HepG2 (cell line): ENCODE data around the gene GALNT5. TPM values are rescaled to one million over a fixed set of nuclear protein-coding genes. Genes with fewer than 3 reads are reported as not detected.
A peak's percentile ranks its signal among the peaks of the same experiment; 100 is the strongest.

Experiments
- ATAC-seq: fragments of 200-7000 bp; cut with Tn5 transposase; 3 replicates; pipeline ENCODE4 v1.9.1; 2020; ENCODE audit warnings: mild to moderate bottlenecking, moderate library complexity
- Bru-seq: library from RNA; stranded (reverse); fragments of 400-500 nt; gene quantifications from one replicate; lab custom pipeline; 2021; lab: Mats Ljungman, UMichigan
- BruChase-seq, 2 experiments: library from RNA; stranded (reverse); fragments of 400-500 nt; gene quantifications; one replicate each; lab custom pipeline; 2021; lab: Mats Ljungman, UMichigan
- BruUV-seq: library from RNA; stranded (reverse); fragments of 400-500 nt; replicated peaks from 2 replicates; lab custom pipeline; 2021; lab: Mats Ljungman, UMichigan
- CTCF ChIA-PET: fragments of 300-600 bp; formaldehyde crosslinking; extraction: SDS; loops from one replicate; lab custom pipeline; 2021; ENCODE audit warnings: low total read pairs, inconsistent platforms, low intra/inter-chr PET ratio; lab: Yijun Ruan, JAX
- POLR2A ChIA-PET: fragments of 350-600 bp; sonication (Branson Sonifier 250); formaldehyde crosslinking; loops from one replicate; lab custom pipeline; 2020; ENCODE audit warnings: antibody characterized with exemption, inconsistent platforms; lab: Yijun Ruan, JAX
- DNase-seq: peaks from one replicate; pipeline ENCODE4 v3.0.0-alpha.2; 2015; ENCODE audit warnings: low spot score
- FAIRE-seq: peaks from 3 replicates; lab custom pipeline; 2011; peaks lifted over from hg19 to GRCh38; lab: Jason Lieb, UNC
- H2AFZ ChIP-seq: one replicate; pipeline ENCODE4 v1.6.1; 2011; ENCODE audit warnings: low read length, inconsistent platforms
- H3K27ac ChIP-seq: fragments of 300-600 bp; 3 replicates; pipeline ENCODE4 v1.8.0; 2011; ENCODE audit warnings: mixed run types, mild to moderate bottlenecking, mixed read lengths, low read length, inconsistent platforms; ENCODE audit not compliant: insufficient read depth; ENCODE audit errors: extremely low read length
- H3K27me3 ChIP-seq, 2 experiments: fragments of 200-600 bp in 1 of 2; 2 replicates in 1 of 2; 3 replicates in 1 of 2; pipeline versions ENCODE4 v1.6.0 to v1.8.0; 2011; ENCODE audit warnings: low read length in 2 of 2, mild to moderate bottlenecking in 2 of 2, moderate library complexity in 2 of 2, inconsistent platforms in 1 of 2; ENCODE audit not compliant: insufficient read depth in 2 of 2, control insufficient read depth in 1 of 2
- H3K36me3 ChIP-seq, 2 experiments: fragments of 200-600 bp in 1 of 2; replicated peaks in 1 of 2; 2 replicates in 1 of 2; 3 replicates in 1 of 2; pipeline versions ENCODE4 v1.5.1 to v1.8.0; 2011; ENCODE audit warnings: low read length in 2 of 2, inconsistent platforms in 1 of 2; ENCODE audit not compliant: insufficient read depth in 2 of 2, control insufficient read depth in 1 of 2
- H3K4me1 ChIP-seq: 2 replicates; pipeline ENCODE4 v1.5.1; 2012; ENCODE audit warnings: low read length, inconsistent platforms; ENCODE audit not compliant: insufficient read depth
- H3K4me2 ChIP-seq: 2 replicates; pipeline ENCODE4 v1.6.0; 2011; ENCODE audit warnings: low read depth, low read length, inconsistent platforms
- H3K4me3 ChIP-seq, 3 experiments: fragments of 200-600 bp in 1 of 3; sonication (generic), shearing (Covaris generic) in 1 of 3; replicated peaks in 1 of 3; 2 replicates each; pipeline ENCODE4 v1.5.1; 2011 to 2016; ENCODE audit warnings: low read length in 3 of 3, inconsistent platforms in 2 of 3, low read depth in 2 of 3, mild to moderate bottlenecking in 2 of 3, control low read depth in 1 of 3, mixed read lengths in 1 of 3; ENCODE audit not compliant: insufficient read depth in 1 of 3
- H3K79me2 ChIP-seq: one replicate; pipeline ENCODE4 v1.6.1; 2011; ENCODE audit warnings: low read length, inconsistent platforms; ENCODE audit not compliant: insufficient read depth
- H3K9ac ChIP-seq: 2 replicates; pipeline ENCODE4 v1.6.0; 2011; ENCODE audit warnings: mild to moderate bottlenecking, low read depth, low read length, inconsistent platforms; ENCODE audit not compliant: insufficient read depth
- H3K9me3 ChIP-seq: 2 replicates; pipeline ENCODE4 v1.5.1; 2012; ENCODE audit warnings: mild to moderate bottlenecking, low read length
- H4K20me1 ChIP-seq: 2 replicates; pipeline ENCODE4 v1.6.0; 2011; ENCODE audit warnings: inconsistent platforms, mild to moderate bottlenecking, low read length, moderate library complexity; ENCODE audit not compliant: insufficient read depth
- ATF7-NPFF ChIP-seq: sonication (generic); formaldehyde crosslinking; IDR thresholded peaks from 2 replicates; pipeline ENCODE4 v1.8.1; 2023; ENCODE audit warnings: mild to moderate bottlenecking, low read depth, missing genetic modification reagents, moderate library complexity
- BCL6 ChIP-seq: IDR thresholded peaks from 2 replicates; pipeline ENCODE4 v1.6.1; 2016; ENCODE audit warnings: missing genetic modification reagents, missing compliant biosample characterization
- CCDC6 ChIP-seq: sonication (generic); formaldehyde crosslinking; IDR thresholded peaks from 2 replicates; pipeline ENCODE4 v1.8.1; 2022; ENCODE audit warnings: mild to moderate bottlenecking, missing genetic modification reagents, moderate library complexity
- EHMT2 ChIP-seq: fragments of 200-600 bp; sonication (generic); IDR thresholded peaks from 2 replicates; pipeline ENCODE4 v1.7.0; 2017; ENCODE audit warnings: antibody characterized with exemption, low read depth, low read length, borderline replicate concordance
- NFE2 ChIP-seq: sonication (generic); formaldehyde crosslinking; IDR thresholded peaks from 2 replicates; pipeline ENCODE4 v1.4.0; 2020; ENCODE audit warnings: missing genetic modification reagents
- NFE2L2 ChIP-seq: fragments of 150-350 bp; IDR thresholded peaks from 2 replicates; pipeline ENCODE4 v1.6.1; 2014; ENCODE audit warnings: low read length
- RFX3 ChIP-seq: IDR thresholded peaks from 2 replicates; pipeline ENCODE4 v1.6.1; 2016; ENCODE audit warnings: missing biosample characterization, missing genetic modification reagents
- TCF7 ChIP-seq: sonication (generic); IDR thresholded peaks from 2 replicates; pipeline ENCODE4 v1.6.1; 2016; ENCODE audit warnings: antibody characterized with exemption, low read depth
- ZNF337 ChIP-seq: sonication (generic); formaldehyde crosslinking; IDR thresholded peaks from 2 replicates; pipeline ENCODE4 v1.5.1; 2020; ENCODE audit warnings: missing genetic modification reagents, low read depth, mild to moderate bottlenecking, borderline replicate concordance
- ZNF841 ChIP-seq: sonication (generic); formaldehyde crosslinking; IDR thresholded peaks from 2 replicates; pipeline ENCODE4 v1.8.1; 2023; ENCODE audit warnings: missing genetic modification reagents, borderline replicate concordance
- WGBS: methylation state at CpG from one replicate; pipeline ENCODE4 v1.1.6; 2017; ENCODE audit warnings: low lambda C conversion rate; 5-methylcytosine and 5-hydroxymethylcytosine counted together
- in situ Hi-C: cut with HindIII; loops from 2 replicates; pipeline ENCODE4 v1.10.0; 2017; ENCODE audit warnings: low pct_unique_long_range_greater_than_20kb; ENCODE audit not compliant: extremely low pct_ligation_motif_present
- intact Hi-C: fragments of 100-400 bp; cut with micrococcal nuclease; formaldehyde crosslinking; loops from one replicate; pipeline ENCODE4 v1.10.0; 2022; ENCODE audit not compliant: unreplicated experiment
- long read RNA-seq, 2 experiments: library from RNA in 1 of 2; library from polyadenylated mRNA in 1 of 2; stranded (forward) in 1 of 2; unstranded in 1 of 2; transcript quantifications; one replicate each; pipeline ENCODE4 v2.0.0, GENCODE V29; 2019 to 2022
- polyA minus RNA-seq, 3 experiments: library from RNA; depleted of rRNA, polyadenylated mRNA; stranded (reverse); fragments of >200 nt; gene quantifications; 2 replicates each; pipeline ENCODE4 v1.2.3, GENCODE V29; 2011; ENCODE audit warnings: low replicate concordance in 1 of 3
- polyA plus RNA-seq, 8 experiments: library from polyadenylated mRNA; depleted of rRNA in 3 of 8; stranded (reverse) in 7 of 8; unstranded in 1 of 8; fragments of >200 nt; fragmentation: Illumina TruSeq in 4 of 8; extraction: Trizol in 4 of 8; gene quantifications; 2 replicates each; pipeline versions ENCODE4 v1.2.1 to v1.2.3, GENCODE V29; 2011 to 2016; ENCODE audit warnings: low read depth in 4 of 8, missing spikeins in 1 of 8, mixed read lengths in 1 of 8; ENCODE audit not compliant: insufficient read depth in 1 of 8
- total RNA-seq, 5 experiments: library from RNA; depleted of rRNA; stranded (reverse); fragments of >200 nt; fragmentation: Illumina TruSeq; extraction: Trizol; gene quantifications; 2 replicates each; pipeline ENCODE4 v1.2.3, GENCODE V29; 2016; ENCODE audit warnings: low read depth in 1 of 5
- TF ChIP-seq, protein P1 (sequence below): sonication (generic); formaldehyde crosslinking; IDR thresholded peaks from 2 replicates; pipeline ENCODE4 v1.8.1; 2023; ENCODE audit warnings: mild to moderate bottlenecking, inconsistent platforms, moderate library complexity, missing genetic modification reagents, borderline replicate concordance
- TF ChIP-seq, protein P2 (sequence below): sonication (generic); formaldehyde crosslinking; IDR thresholded peaks from 2 replicates; pipeline ENCODE4 v1.8.1; 2023; ENCODE audit warnings: mild to moderate bottlenecking, moderate library complexity, missing genetic modification reagents

GALNT5 gene, protein sequence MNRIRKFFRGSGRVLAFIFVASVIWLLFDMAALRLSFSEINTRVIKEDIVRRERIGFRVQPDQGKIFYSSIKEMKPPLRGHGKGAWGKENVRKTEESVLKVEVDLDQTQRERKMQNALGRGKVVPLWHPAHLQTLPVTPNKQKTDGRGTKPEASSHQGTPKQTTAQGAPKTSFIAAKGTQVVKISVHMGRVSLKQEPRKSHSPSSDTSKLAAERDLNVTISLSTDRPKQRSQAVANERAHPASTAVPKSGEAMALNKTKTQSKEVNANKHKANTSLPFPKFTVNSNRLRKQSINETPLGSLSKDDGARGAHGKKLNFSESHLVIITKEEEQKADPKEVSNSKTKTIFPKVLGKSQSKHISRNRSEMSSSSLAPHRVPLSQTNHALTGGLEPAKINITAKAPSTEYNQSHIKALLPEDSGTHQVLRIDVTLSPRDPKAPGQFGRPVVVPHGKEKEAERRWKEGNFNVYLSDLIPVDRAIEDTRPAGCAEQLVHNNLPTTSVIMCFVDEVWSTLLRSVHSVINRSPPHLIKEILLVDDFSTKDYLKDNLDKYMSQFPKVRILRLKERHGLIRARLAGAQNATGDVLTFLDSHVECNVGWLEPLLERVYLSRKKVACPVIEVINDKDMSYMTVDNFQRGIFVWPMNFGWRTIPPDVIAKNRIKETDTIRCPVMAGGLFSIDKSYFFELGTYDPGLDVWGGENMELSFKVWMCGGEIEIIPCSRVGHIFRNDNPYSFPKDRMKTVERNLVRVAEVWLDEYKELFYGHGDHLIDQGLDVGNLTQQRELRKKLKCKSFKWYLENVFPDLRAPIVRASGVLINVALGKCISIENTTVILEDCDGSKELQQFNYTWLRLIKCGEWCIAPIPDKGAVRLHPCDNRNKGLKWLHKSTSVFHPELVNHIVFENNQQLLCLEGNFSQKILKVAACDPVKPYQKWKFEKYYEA
- total RNA-seq (2016; rRNA removed; fragmentation: Illumina TruSeq; extraction: Trizol) (not detected in 2 replicates), polyA plus RNA-seq (2011; rRNA removed) (not detected in 2 replicates), polyA minus RNA-seq (2011; rRNA and poly(A)+ RNA removed; ENCODE audit: low replicate concordance) (0.07 TPM in 1 of 2 replicates, not detected in the other), Bru-seq, nascent RNA (percentile 2 among the genes with signal in this experiment), BruChase-seq, experiment 1, labeled RNA remaining after a 6-hour chase (not detected), BruChase-seq, experiment 2, labeled RNA remaining after a 2-hour chase (not detected)
- total RNA-seq (2016; cell fraction: cytosol; rRNA removed; fragmentation: Illumina TruSeq; extraction: Trizol; ENCODE audit: low read depth): not detected in 2 replicates
- total RNA-seq (2016; cell fraction: insoluble cytoplasmic fraction; rRNA removed; fragmentation: Illumina TruSeq; extraction: Trizol): not detected in 2 replicates
- total RNA-seq (2016; cell fraction: membrane; rRNA removed; fragmentation: Illumina TruSeq; extraction: Trizol): not detected in 2 replicates
- not detected in 2 replicates for total RNA-seq (2016; cell fraction: nucleus; rRNA removed; fragmentation: Illumina TruSeq; extraction: Trizol)
- polyA plus RNA-seq (2011; cell fraction: cytosol; rRNA removed): not detected in 2 replicates
- polyA plus RNA-seq (2011; cell fraction: nucleus; rRNA removed): not detected in 2 replicates
- polyA plus RNA-seq (2012): not detected in 2 replicates
- not detected in 2 replicates for polyA plus RNA-seq (2016; cell fraction: cytosol; fragmentation: Illumina TruSeq; extraction: Trizol; ENCODE audit: low read depth)
- not detected in 2 replicates for polyA plus RNA-seq (2016; cell fraction: insoluble cytoplasmic fraction; fragmentation: Illumina TruSeq; extraction: Trizol; ENCODE audit: low read depth)
- not detected in 2 replicates for polyA plus RNA-seq (2016; cell fraction: membrane; fragmentation: Illumina TruSeq; extraction: Trizol; ENCODE audit: low read depth)
- not detected in 2 replicates for polyA plus RNA-seq (2016; cell fraction: nucleus; fragmentation: Illumina TruSeq; extraction: Trizol; ENCODE audit: insufficient read depth, low read depth)
- not detected in 2 replicates for polyA minus RNA-seq (2011; cell fraction: cytosol; rRNA and poly(A)+ RNA removed)
- polyA minus RNA-seq (2011; cell fraction: nucleus; rRNA and poly(A)+ RNA removed): not detected in 2 replicates
- long read RNA-seq, experiment 1: 0 reads
- long read RNA-seq, experiment 2: 0 reads

DNA sequence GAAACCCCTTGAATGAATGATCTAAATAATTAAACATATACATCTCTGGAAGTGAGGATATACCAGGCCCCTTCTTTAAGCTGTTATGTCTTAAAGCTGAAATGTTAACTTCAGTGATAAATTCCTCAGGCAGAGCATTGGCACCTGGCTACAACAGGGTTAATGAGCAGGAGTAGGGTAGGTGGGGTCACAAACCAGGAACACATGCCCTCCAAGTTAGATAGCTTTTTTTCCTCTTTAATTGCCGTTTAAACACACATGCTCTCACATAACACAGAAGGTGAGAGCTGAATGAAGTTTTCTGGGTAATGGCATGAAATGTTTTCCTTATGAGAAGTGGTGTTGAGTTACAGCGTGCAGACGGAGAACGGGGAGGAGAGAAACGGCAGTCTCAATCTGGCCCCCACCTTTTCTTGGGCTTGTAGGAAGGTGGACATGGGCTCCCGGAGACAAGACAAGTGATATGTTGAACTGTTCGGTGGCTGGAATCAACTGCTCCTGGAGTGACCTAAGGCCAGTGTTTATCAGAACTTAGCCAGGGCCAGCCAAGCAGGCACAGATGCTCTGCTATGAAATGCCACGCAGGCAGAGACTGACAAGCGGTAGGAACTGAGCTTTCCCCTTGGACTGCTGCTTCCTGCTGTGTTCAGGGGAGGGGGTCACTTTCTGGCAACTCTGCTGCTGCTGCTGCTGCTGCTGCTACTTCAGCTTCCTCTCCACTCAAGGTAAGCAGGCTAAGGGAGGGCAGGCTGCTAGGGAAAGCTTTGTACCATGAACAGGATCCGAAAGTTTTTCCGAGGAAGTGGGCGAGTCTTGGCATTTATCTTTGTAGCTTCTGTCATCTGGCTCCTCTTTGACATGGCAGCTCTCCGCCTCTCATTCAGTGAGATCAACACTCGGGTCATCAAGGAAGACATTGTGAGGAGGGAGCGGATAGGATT, at the start of gene GALNT5:
Gene GALNT5, plus strand, starts transcription at position 394 of the 941 bp plus-strand sequence. Its CDS starts 378 bp downstream, at position 772.
- ATAC-seq (peak; percentile 66), DNase-seq (no peak), FAIRE-seq (no peak)
- intact Hi-C loops (no loop called here), in situ Hi-C loops (no loop called here)
- H3K36me3 ChIP-seq: no peaks in the 10 kb centered on the region
- CTCF ChIA-PET: no interaction called here
- BruUV-seq: no TSS peak
- H3K4me1 ChIP-seq: peaks cover 5% of the 10 kb centered on the region; the same call in 1 of the 2 replicates
- no peak within 1 kb of the TSS for H3K27ac ChIP-seq
- no peaks in the 10 kb centered on the region for H3K9me3 ChIP-seq
- H3K4me3 ChIP-seq: no peak within 1 kb of the TSS
- 10% methylated on average over 15 of the region's 15 CpGs for WGBS
- no peaks in the 10 kb centered on the region for H4K20me1 ChIP-seq
- no peaks in the 10 kb centered on the region for H3K79me2 ChIP-seq
- no peak within 1 kb of the TSS for H3K4me2 ChIP-seq
- POLR2A ChIA-PET: no interaction called here
- H3K27me3 ChIP-seq: no peaks in the 10 kb centered on the region; a peak in 2 of 5 replicates
- no peak within 1 kb of the TSS for H2AFZ ChIP-seq
- H3K9ac ChIP-seq: no peak within 1 kb of the TSS
- TF ChIP-seq RFX3 (CRISPR knock-in tag): no peak
- TF ChIP-seq BCL6 (CRISPR knock-in tag): no peak
- TF ChIP-seq ZNF841: no peak
- no peak for TF ChIP-seq CCDC6 (CRISPR knock-in tag)
- TF ChIP-seq TCF7: no peak
- no peak for TF ChIP-seq EHMT2
- TF ChIP-seq NFE2L2: no peak
- TF ChIP-seq, protein P1, sequence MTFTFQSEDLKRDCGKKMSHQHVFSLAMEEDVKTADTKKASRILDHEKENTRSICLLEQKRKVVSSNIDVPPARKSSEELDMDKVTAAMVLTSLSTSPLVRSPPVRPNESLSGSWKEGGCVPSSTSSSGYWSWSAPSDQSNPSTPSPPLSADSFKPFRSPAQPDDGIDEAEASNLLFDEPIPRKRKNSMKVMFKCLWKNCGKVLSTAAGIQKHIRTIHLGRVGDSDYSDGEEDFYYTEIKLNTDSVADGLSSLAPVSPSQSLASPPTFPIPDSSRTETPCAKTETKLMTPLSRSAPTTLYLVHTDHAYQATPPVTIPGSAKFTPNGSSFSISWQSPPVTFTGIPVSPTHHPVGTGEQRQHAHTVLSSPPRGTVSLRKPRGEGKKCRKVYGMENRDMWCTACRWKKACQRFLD (CRISPR knock-in tag): no peak
- TF ChIP-seq ZNF337 (CRISPR knock-in tag): no peak
- no peak for TF ChIP-seq ATF7-NPFF
- no peak for TF ChIP-seq NFE2 (CRISPR knock-in tag)
- TF ChIP-seq, protein P2, sequence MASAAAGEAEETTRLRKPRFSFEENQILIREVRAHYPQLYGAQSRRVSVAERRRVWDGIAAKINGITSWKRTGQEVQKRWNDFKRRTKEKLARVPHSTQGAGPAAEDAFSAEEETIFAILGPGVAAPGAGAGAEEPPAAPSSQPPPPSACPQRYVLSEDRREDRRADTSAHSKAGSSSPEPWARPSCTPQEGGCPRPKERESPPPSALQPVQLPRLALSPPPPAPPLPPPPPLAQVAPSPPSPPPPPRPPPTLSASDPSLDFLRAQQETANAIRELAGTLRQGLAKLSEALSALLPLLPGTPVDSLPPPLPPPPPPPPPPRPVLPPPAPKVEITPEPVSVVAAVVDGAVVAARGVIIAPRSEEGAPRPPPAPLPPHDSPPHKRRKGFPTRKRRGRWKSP: no peak
